HEK293 (cell line): ENCODE data around the gene SYTL3.

Experiments
- CTCF ChIA-PET: fragments of 350-600 bp; formaldehyde crosslinking; extraction: SDS; loops from one replicate; lab custom pipeline; 2021; ENCODE audit warnings: antibody characterized with exemption; lab: Yijun Ruan, JAX
- POLR2A ChIA-PET: fragments of 300-600 bp; formaldehyde crosslinking; extraction: SDS; loops from one replicate; lab custom pipeline; 2020; ENCODE audit warnings: antibody characterized with exemption, inconsistent platforms; lab: Yijun Ruan, JAX
- H3K27ac ChIP-seq: fragments of 200-500 bp; sonication (Bioruptor generic); 2 replicates; pipeline ENCODE4 v1.5.1; 2014; ENCODE audit warnings: low read depth, low read length, control low read depth, inconsistent platforms; ENCODE audit errors: extremely low read depth
- H3K36me3 ChIP-seq, 2 experiments: fragments of 200-500 bp in 1 of 2; sonication (Bioruptor generic) in 1 of 2; 1 replicate in 1 of 2; 2 replicates in 1 of 2; pipeline ENCODE4 v1.5.1; 2014 to 2017; ENCODE audit warnings: inconsistent platforms in 2 of 2, low read length in 2 of 2; ENCODE audit not compliant: control insufficient read depth in 2 of 2, insufficient read depth in 1 of 2
- H3K4me1 ChIP-seq: fragments of 200-500 bp; sonication (Bioruptor generic); 2 replicates; pipeline ENCODE4 v1.5.1; 2014; ENCODE audit warnings: mild to moderate bottlenecking, low read length, inconsistent platforms; ENCODE audit not compliant: control insufficient read depth, insufficient read depth
- H3K4me3 ChIP-seq: 2 replicates; pipeline ENCODE4 v1.5.1; 2011; ENCODE audit warnings: low read depth, mild to moderate bottlenecking, control low read depth, low read length, moderate library complexity
- H3K9me3 ChIP-seq: fragments of 200-500 bp; sonication (Bioruptor generic); 2 replicates; pipeline ENCODE4 v1.5.1; 2014; ENCODE audit warnings: low read depth, low read length, inconsistent platforms; ENCODE audit not compliant: control insufficient read depth, insufficient read depth
- EGR2 ChIP-seq: fragments of 450-650 bp; formaldehyde crosslinking; IDR thresholded peaks from 2 replicates; pipeline ENCODE4 v1.5.1; 2016; ENCODE audit warnings: low read depth, missing biosample characterization, missing genetic modification characterization
- HOXA7 ChIP-seq: sonication (generic); formaldehyde crosslinking; IDR thresholded peaks from 2 replicates; pipeline ENCODE4 v1.8.1; 2022; ENCODE audit warnings: missing genetic modification reagents, borderline replicate concordance
- HOXD13 ChIP-seq: sonication (generic); formaldehyde crosslinking; IDR thresholded peaks from 2 replicates; pipeline ENCODE4 v1.8.0; 2022; ENCODE audit warnings: missing genetic modification reagents, borderline replicate concordance
- KLF7 ChIP-seq: fragments of 450-650 bp; formaldehyde crosslinking; IDR thresholded peaks from 2 replicates; pipeline ENCODE4 v1.5.1; 2016; ENCODE audit warnings: missing biosample characterization, missing genetic modification characterization, borderline replicate concordance
- PRDM2 ChIP-seq: fragments of 450-650 bp; formaldehyde crosslinking; IDR thresholded peaks from 2 replicates; pipeline ENCODE4 v1.5.1; 2016; ENCODE audit warnings: missing biosample characterization, missing genetic modification characterization, borderline replicate concordance
- PRDM4 ChIP-seq: fragments of 450-650 bp; formaldehyde crosslinking; IDR thresholded peaks from 2 replicates; pipeline ENCODE4 v1.5.1; 2017; ENCODE audit warnings: missing biosample characterization, missing genetic modification characterization
- PRDM6 ChIP-seq: fragments of 450-650 bp; formaldehyde crosslinking; IDR thresholded peaks from 2 replicates; pipeline ENCODE4 v1.5.1; 2017; ENCODE audit warnings: missing biosample characterization, missing genetic modification characterization
- SCRT2 ChIP-seq: fragments of 450-650 bp; formaldehyde crosslinking; IDR thresholded peaks from 2 replicates; pipeline ENCODE4 v1.5.1; 2016; ENCODE audit warnings: missing biosample characterization, missing genetic modification characterization
- SP3 ChIP-seq: fragments of 450-650 bp; formaldehyde crosslinking; IDR thresholded peaks from 2 replicates; pipeline ENCODE4 v1.5.1; 2016; ENCODE audit warnings: missing biosample characterization, missing genetic modification characterization
- ZBTB20 ChIP-seq: fragments of 450-650 bp; formaldehyde crosslinking; IDR thresholded peaks from 2 replicates; pipeline ENCODE4 v1.5.1; 2016; ENCODE audit warnings: missing biosample characterization, missing genetic modification characterization
- ZFHX2 ChIP-seq: fragments of 450-650 bp; formaldehyde crosslinking; conservative IDR thresholded peaks from 2 replicates; pipeline ENCODE4 v1.5.1; 2016; ENCODE audit warnings: missing biosample characterization, missing genetic modification characterization
- ZNF16 ChIP-seq: fragments of 450-650 bp; formaldehyde crosslinking; IDR thresholded peaks from 2 replicates; pipeline ENCODE4 v1.5.1; 2016; ENCODE audit warnings: low read depth, missing biosample characterization, missing genetic modification characterization
- ZNF174 ChIP-seq: fragments of 450-650 bp; formaldehyde crosslinking; IDR thresholded peaks from 2 replicates; pipeline ENCODE4 v1.5.0; 2017; ENCODE audit warnings: missing biosample characterization, mild to moderate bottlenecking, missing genetic modification characterization
- ZNF248 ChIP-seq: fragments of 450-650 bp; formaldehyde crosslinking; IDR thresholded peaks from 2 replicates; pipeline ENCODE4 v1.5.1; 2017; ENCODE audit warnings: missing biosample characterization, missing genetic modification characterization
- ZNF366 ChIP-seq: fragments of 450-650 bp; formaldehyde crosslinking; conservative IDR thresholded peaks from 2 replicates; pipeline ENCODE4 v1.5.1; 2016; ENCODE audit warnings: missing biosample characterization, missing genetic modification characterization
- ZNF426 ChIP-seq: fragments of 450-650 bp; formaldehyde crosslinking; IDR thresholded peaks from 2 replicates; pipeline ENCODE4 v1.5.1; 2017; ENCODE audit warnings: missing biosample characterization, missing genetic modification characterization, mild to moderate bottlenecking, inconsistent platforms, moderate library complexity
- ZNF521 ChIP-seq: fragments of 450-650 bp; formaldehyde crosslinking; IDR thresholded peaks from 2 replicates; pipeline ENCODE4 v1.5.1; 2017; ENCODE audit warnings: missing biosample characterization, mild to moderate bottlenecking, missing genetic modification characterization
- ZNF544 ChIP-seq: fragments of 450-650 bp; formaldehyde crosslinking; IDR thresholded peaks from 2 replicates; pipeline ENCODE4 v1.5.0; 2017; ENCODE audit warnings: missing biosample characterization, missing genetic modification characterization
- ZNF560 ChIP-seq: fragments of 450-650 bp; formaldehyde crosslinking; IDR thresholded peaks from 2 replicates; pipeline ENCODE4 v1.5.1; 2017; ENCODE audit warnings: missing biosample characterization, missing genetic modification characterization, borderline replicate concordance
- ZNF596 ChIP-seq: fragments of 450-650 bp; IDR thresholded peaks from 2 replicates; pipeline ENCODE4 v1.5.0; 2018; ENCODE audit warnings: missing biosample characterization, mild to moderate bottlenecking, missing genetic modification characterization, moderate library complexity
- ZNF660 ChIP-seq: fragments of 450-650 bp; IDR thresholded peaks from 2 replicates; pipeline ENCODE4 v1.5.1; 2018; ENCODE audit warnings: missing biosample characterization, mild to moderate bottlenecking, missing genetic modification characterization
- ZNF692 ChIP-seq: fragments of 450-650 bp; formaldehyde crosslinking; IDR thresholded peaks from 2 replicates; pipeline ENCODE4 v1.5.1; 2016; ENCODE audit warnings: missing biosample characterization, missing genetic modification characterization
- ZNF707 ChIP-seq: fragments of 450-650 bp; formaldehyde crosslinking; IDR thresholded peaks from 2 replicates; pipeline ENCODE4 v1.5.1; 2016; ENCODE audit warnings: missing biosample characterization, missing genetic modification characterization
- ZNF768 ChIP-seq: fragments of 450-650 bp; formaldehyde crosslinking; IDR thresholded peaks from 2 replicates; pipeline ENCODE4 v1.5.1; 2018; ENCODE audit warnings: missing biosample characterization, mild to moderate bottlenecking, missing genetic modification characterization

The SYTL3 gene

GRCh38 chr6:158680481-158680880 is 30.6 kb downstream of the SYTL3 start:
- TF ChIP-seq ZNF560 (tag by site-specific recombination) (no peak), SP3 (tag by site-specific recombination) (no peak), ZNF248 (no peak), ZNF16 (tag by site-specific recombination) (no peak), ZNF596 (tag by site-specific recombination) (no peak), PRDM6 (tag by site-specific recombination) (no peak), HOXD13 (CRISPR knock-in tag) (no peak), ZNF366 (no peak), ZBTB20 (tag by site-specific recombination) (no peak), HOXA7 (CRISPR knock-in tag) (no peak), ZNF692 (no peak), KLF7 (tag by site-specific recombination) (no peak), ZNF768 (tag by site-specific recombination) (no peak), ZFHX2 (tag by site-specific recombination) (no peak), ZNF426 (tag by site-specific recombination) (no peak), ZNF521 (tag by site-specific recombination) (no peak)
- ChIA-PET CTCF (interaction anchor here (0.6 to 1.6 kb wide), 3 partner anchors 11 to 460 kb away, joined by 3 to 5 read pairs (median 3); no protein-coding TSS in a partner anchor), POLR2A (interaction anchor here (0.6 kb wide), 1 partner anchor 38 kb away, joined by 8 read pairs; no protein-coding TSS in a partner anchor)
- no peak overlapping the region for H3K27ac ChIP-seq
- no peaks in the 10 kb centered on the region for H3K4me1 ChIP-seq
- H3K9me3 ChIP-seq, result no peaks in the 10 kb centered on the region
- no peak overlapping the region for H3K4me3 ChIP-seq
- H3K36me3 ChIP-seq, result no peaks in the 10 kb centered on the region

GRCh38 chr6:158684311-158684710 is 34.5 kb downstream of the SYTL3 start:
- Histone ChIP-seq H3K4me3 (no peak overlapping the region), H3K4me1 (no peaks in the 10 kb centered on the region), H3K9me3 (no peaks in the 10 kb centered on the region), H3K27ac (no peak overlapping the region), H3K36me3 (no peaks in the 10 kb centered on the region)
- ChIA-PET POLR2A (interaction anchor here (0.8 kb wide), 1 partner anchor 40 kb away, joined by 3 read pairs; the partner anchor contains the start of gene DYNLT1), CTCF (interaction anchor here (0.6 to 2.0 kb wide), 11 partner anchors 21 to 1678 kb away, joined by 3 to 9 read pairs (median 3); no protein-coding TSS in a partner anchor)
- TF ChIP-seq ZNF174 (tag by site-specific recombination) (no peak), ZNF707 (tag by site-specific recombination) (no peak), ZNF660 (no peak), PRDM2 (no peak), ZNF544 (no peak), EGR2 (tag by site-specific recombination) (no peak), PRDM4 (tag by site-specific recombination) (no peak), SCRT2 (tag by site-specific recombination) (no peak)
